Smooth muscle cell of the brain vasculature (primary cell): ENCODE results near the gene DDIT4.
"Not testable (repeated sequence)": the region's sequence is repeated elsewhere in the genome, so short reads cannot be mapped to it uniquely, and the experiment has no call there.

Experiments used
- DNase-seq: peaks from one replicate; pipeline ENCODE4 v3.0.0-alpha.2; 2012; ENCODE audit warnings: low read depth, low spot score

Gene DDIT4

GRCh38 chr10:72295330-72295910 is 21.7 kb downstream of the DDIT4 start:
- no peak for DNase-seq

DNA sequence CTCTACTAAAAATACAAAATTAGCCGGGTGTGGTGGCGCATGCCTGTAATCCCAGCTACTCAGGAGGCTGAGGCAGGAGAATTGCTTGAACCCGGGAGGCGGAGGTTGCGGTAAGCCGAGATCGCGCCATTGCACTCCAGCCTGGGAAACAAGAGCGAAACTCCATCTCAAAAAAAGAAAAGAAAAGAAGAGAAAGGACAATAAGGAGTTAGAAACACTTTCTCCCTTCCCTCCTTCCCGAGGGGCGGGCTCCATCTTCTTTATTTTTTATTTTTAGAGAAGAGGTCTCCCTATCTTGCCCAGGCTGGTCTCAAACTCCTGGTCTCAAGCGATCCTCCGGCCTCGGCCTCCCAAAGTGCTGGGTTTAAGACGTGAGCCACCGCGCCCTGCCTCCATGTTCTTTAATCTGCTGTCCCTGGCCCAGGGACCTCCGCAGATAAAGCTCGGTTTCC is 23.1 kb downstream of the DDIT4 start:
- not testable (repeated sequence) for DNase-seq

- no peak for DNase-seq
Observed at GRCh38 chr10:72297281-72297804, 23.6 kb downstream of the DDIT4 start.

GRCh38 chr10:72297805-72298591 is 24.3 kb downstream of the DDIT4 start:
- DNase-seq: peak; percentile 94

DNA sequence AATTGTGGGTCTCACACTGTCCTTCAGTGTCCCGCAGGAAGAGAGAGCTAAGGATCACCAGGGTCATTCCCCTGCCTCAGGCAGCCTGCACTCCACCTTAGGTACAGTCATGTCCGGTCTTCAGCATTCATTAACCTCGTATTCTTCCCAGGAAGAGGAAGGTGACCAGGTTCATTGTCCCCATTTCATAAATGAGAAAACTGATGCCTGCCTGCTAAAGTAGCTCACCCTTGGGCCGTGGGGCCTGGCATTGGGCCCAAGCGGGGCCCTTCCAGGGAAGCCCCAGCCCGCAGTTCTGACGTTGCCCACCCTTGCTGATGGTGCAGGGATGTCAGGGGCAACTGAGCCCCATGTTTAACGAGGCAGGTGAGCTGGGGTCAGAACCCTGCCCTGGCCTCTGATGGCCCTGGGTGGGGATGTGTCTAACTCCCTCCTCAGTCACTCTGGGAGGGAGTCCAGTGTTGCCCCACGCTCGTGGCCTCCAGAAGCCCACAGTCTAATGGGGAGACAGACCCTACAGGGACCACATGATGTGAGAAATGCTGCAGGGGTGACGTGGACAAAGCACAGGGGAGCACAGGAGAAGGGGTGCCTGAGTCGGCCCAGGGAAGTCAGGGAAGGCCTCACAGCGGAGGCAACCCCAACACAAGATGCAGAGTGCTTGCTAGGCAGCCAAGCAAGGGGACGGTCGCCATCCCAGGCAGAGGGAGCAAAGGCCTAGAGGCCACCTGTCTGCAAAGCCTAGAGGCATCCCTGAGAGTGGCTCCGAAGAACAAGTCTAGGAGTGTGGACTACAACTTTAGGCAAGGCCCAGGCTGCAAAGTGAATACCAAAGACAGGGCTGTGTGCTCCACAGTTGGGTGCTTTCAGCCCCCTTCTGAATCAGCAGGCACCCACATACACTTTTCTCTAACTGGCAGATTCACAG is 25.1 kb downstream of the DDIT4 start:
- DNase-seq: no peak

GRCh38 chr10:72303424-72304128 is 29.9 kb downstream of the DDIT4 start:
- DNase-seq: no peak

GRCh38 chr10:72306215-72306760 is 32.6 kb downstream of the DDIT4 start:
- DNase-seq: no peak

- DNase-seq: not testable (repeated sequence)
Observed at GRCh38 chr10:72307711-72308110, 34.0 kb downstream of the DDIT4 start.

GRCh38 chr10:72308320-72308987 is 34.7 kb downstream of the DDIT4 start:
- no peak for DNase-seq

DNA sequence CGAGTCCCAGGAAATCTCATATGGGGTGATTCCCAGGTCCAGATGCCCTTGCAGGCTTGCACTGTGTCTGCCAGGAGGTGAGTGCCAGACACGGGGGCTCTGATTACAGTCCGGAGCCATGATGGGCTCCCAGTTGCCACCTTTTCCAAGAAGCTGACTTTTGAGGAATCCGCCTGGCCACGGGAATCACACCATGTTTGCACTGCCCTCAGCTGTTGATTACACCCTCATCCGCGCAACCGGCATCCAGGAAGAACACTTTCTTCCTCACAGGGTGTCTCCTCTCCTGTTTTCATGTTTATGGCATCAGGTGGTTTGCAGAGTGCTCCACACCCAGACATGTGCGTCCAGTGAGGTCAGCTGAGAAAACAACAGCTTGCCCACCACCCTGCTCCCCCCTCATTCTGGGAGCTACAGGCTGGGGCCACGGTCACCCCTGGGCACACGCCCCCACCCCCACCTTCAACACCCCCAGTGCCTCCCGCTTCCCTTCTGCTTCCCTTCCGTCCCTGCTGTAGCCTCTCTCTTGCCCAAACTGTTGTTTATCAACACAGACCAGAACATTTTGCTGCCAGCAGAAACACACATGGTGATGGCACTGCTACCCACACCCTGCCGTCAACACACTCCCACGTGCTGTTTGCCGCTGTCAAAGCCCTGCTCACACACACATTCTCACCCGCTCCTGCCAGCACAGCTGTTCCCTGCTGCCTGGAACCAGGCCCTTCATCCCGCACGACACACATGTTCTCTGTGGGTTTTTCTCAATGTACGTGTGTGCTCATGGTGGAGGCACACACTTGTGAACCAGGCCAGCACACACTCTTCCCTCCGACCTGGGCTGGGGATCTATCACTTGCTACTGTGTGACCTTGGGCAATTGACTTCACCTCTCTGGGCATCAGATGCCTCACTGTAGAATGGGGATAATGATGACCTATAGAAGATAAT is 35.8 kb downstream of the DDIT4 start:
- DNase-seq: no peak

GRCh38 chr10:72310241-72310633 is 36.5 kb downstream of the DDIT4 start:
- DNase-seq: no peak

DNA sequence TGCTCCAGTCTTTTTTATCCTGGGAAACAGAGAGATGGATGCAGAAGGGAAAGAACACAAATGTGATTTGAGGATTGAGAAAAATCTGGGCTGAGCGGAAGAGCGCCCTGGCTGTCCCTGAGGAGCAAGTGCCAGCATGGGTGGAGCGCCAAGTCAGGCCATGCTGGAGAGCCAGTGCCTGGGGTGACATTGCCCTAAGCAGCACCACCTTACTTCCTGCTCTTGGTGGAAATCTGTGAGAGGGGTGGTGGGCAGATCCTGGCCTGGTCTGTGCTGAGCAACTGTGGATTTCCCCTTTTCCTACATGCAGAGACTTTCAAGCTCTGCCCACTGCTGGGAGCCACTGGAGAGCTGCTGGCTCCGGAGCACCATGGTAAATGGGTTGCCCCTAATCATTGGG is 36.9 kb downstream of the DDIT4 start:
- DNase-seq: no peak

GRCh38 chr10:72311667-72312066 is 37.9 kb downstream of the DDIT4 start:
- DNase-seq: no peak

- no peak for DNase-seq
Observed at GRCh38 chr10:72312865-72313391, 39.2 kb downstream of the DDIT4 start.

- DNase-seq: no peak
Observed at GRCh38 chr10:72314263-72314662, 40.5 kb downstream of the DDIT4 start.

- no peak for DNase-seq
Observed at GRCh38 chr10:72315054-72315453, 41.3 kb downstream of the DDIT4 start.

GRCh38 chr10:72315611-72316385 is 42.1 kb downstream of the DDIT4 start:
- DNase-seq: no peak

DNA sequence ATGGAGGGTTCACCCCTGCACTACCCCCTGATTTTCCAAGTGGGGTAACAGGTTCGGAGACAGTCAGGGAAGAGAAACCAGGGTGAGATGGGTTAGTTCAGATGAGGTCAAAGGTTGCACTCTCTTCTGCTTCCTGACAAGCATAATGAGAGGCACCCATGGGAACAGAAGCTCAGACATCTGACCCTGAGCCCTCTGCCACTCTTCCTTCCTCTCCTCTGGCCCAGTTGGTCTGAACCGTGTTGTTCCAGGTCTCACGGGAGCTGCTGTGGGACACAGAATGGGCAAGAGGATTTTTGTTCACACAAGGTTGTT is 42.6 kb downstream of the DDIT4 start:
- DNase-seq: no peak
